WTC11 (cell line): Measurements from ENCODE around the gene SKOR2. TPM values are rescaled to one million over a fixed set of nuclear protein-coding genes. Genes with fewer than 3 reads are reported as not detected.

Experiments
- ATAC-seq: fragments of 200-7000 bp; cut with Tn5 transposase; 2 replicates; pipeline ENCODE4 v1.10.0; 2021; ENCODE audit warnings: mild to moderate bottlenecking, moderate library complexity
- CTCF ChIA-PET: fragments of 300-600 bp; sonication (Branson Sonifier 250); formaldehyde crosslinking; loops from one replicate; lab custom pipeline; 2021; ENCODE audit warnings: antibody characterized with exemption; lab: Charles Lee
- POLR2A ChIA-PET: fragments of 350-600 bp; sonication (Branson Sonifier 250); formaldehyde crosslinking; loops from one replicate; lab custom pipeline; 2021; ENCODE audit warnings: antibody characterized with exemption; lab: Charles Lee
- DNase-seq: peaks from one replicate; pipeline ENCODE4 v3.0.0; 2021; ENCODE audit warnings: low spot score
- H3K27ac Mint-ChIP-seq: 2 replicates; pipeline ENCODE4 v1.8.0; 2021; ENCODE audit warnings: mixed read lengths
- H3K27me3 Mint-ChIP-seq: 2 replicates; pipeline ENCODE4 v1.8.0; 2021; ENCODE audit warnings: low read depth, mild to moderate bottlenecking, moderate library complexity, mixed read lengths
- H3K36me3 Mint-ChIP-seq: 2 replicates; pipeline ENCODE4 v1.8.0; 2021; ENCODE audit warnings: mixed read lengths
- H3K4me1 Mint-ChIP-seq: 2 replicates; pipeline ENCODE4 v1.8.0; 2022; ENCODE audit warnings: mixed read lengths
- H3K4me3 Mint-ChIP-seq: 2 replicates; pipeline ENCODE4 v1.8.0; 2021; ENCODE audit warnings: mild to moderate bottlenecking, moderate library complexity, mixed read lengths
- H3K9me3 Mint-ChIP-seq: 2 replicates; pipeline ENCODE4 v1.8.0; 2021; ENCODE audit warnings: mixed read lengths
- AR ChIP-seq: fragments of 250-450 bp; sonication (Bioruptor Pico); IDR thresholded peaks from 2 replicates; pipeline ENCODE4 v1.9.0; 2021; ENCODE audit warnings: mild to moderate bottlenecking
- ATF1 ChIP-seq: sonication (generic); formaldehyde crosslinking; IDR thresholded peaks from 2 replicates; pipeline ENCODE4 v1.8.1; 2023; ENCODE audit warnings: mild to moderate bottlenecking, moderate library complexity, missing genetic modification reagents
- CREB1 ChIP-seq: sonication (generic); formaldehyde crosslinking; IDR thresholded peaks from 2 replicates; pipeline ENCODE4 v1.8.0; 2023; ENCODE audit warnings: mild to moderate bottlenecking, missing genetic modification reagents
- FOXJ3 ChIP-seq: sonication (generic); formaldehyde crosslinking; IDR thresholded peaks from 2 replicates; pipeline ENCODE4 v1.9.0; 2021; ENCODE audit warnings: missing genetic modification reagents, mild to moderate bottlenecking, borderline replicate concordance
- GRHL2 ChIP-seq: fragments of 250-450 bp; sonication (Bioruptor Pico); IDR thresholded peaks from 2 replicates; pipeline ENCODE4 v1.8.0; 2022; ENCODE audit warnings: mild to moderate bottlenecking, moderate library complexity; ENCODE audit not compliant: insufficient replicate concordance, severe bottlenecking
- HMGA2 ChIP-seq: fragments of 250-450 bp; sonication (Bioruptor Pico); IDR thresholded peaks from 2 replicates; pipeline ENCODE4 v1.4.0; 2021; ENCODE audit warnings: mild to moderate bottlenecking, moderate library complexity
- KAT7 ChIP-seq: sonication (generic); formaldehyde crosslinking; IDR thresholded peaks from 2 replicates; pipeline ENCODE4 v1.8.1; 2023; ENCODE audit warnings: missing genetic modification reagents, mild to moderate bottlenecking, borderline replicate concordance
- MLX ChIP-seq: sonication (generic); formaldehyde crosslinking; IDR thresholded peaks from 2 replicates; pipeline ENCODE4 v1.8.1; 2023; ENCODE audit warnings: mild to moderate bottlenecking, missing genetic modification reagents, moderate library complexity
- MXD4 ChIP-seq: fragments of 250-450 bp; sonication (Bioruptor Pico); IDR thresholded peaks from 2 replicates; pipeline ENCODE4 v1.8.0; 2021; ENCODE audit warnings: mild to moderate bottlenecking, moderate library complexity, borderline replicate concordance
- NR3C1 ChIP-seq: sonication (generic); formaldehyde crosslinking; conservative IDR thresholded peaks from 2 replicates; pipeline ENCODE4 v1.8.1; 2023; ENCODE audit warnings: low read depth, mild to moderate bottlenecking, missing genetic modification reagents
- SMAD3 ChIP-seq: sonication (generic); formaldehyde crosslinking; IDR thresholded peaks from 2 replicates; pipeline ENCODE4 v1.8.0; 2022; ENCODE audit warnings: missing genetic modification reagents, mild to moderate bottlenecking, borderline replicate concordance
- ZBTB43 ChIP-seq: sonication (generic); formaldehyde crosslinking; IDR thresholded peaks from 2 replicates; pipeline ENCODE4 v1.8.1; 2023; ENCODE audit warnings: mild to moderate bottlenecking, missing genetic modification reagents
- ZNF232 ChIP-seq: sonication (generic); formaldehyde crosslinking; IDR thresholded peaks from 2 replicates; pipeline ENCODE4 v1.8.0; 2022; ENCODE audit warnings: mild to moderate bottlenecking, missing genetic modification reagents
- ZNF281 ChIP-seq: sonication (generic); formaldehyde crosslinking; IDR thresholded peaks from 2 replicates; pipeline ENCODE4 v1.8.0; 2023; ENCODE audit warnings: mild to moderate bottlenecking, missing genetic modification reagents
- ZNF317 ChIP-seq: sonication (generic); formaldehyde crosslinking; IDR thresholded peaks from 2 replicates; pipeline ENCODE4 v1.8.1; 2023; ENCODE audit warnings: low read depth, mild to moderate bottlenecking, moderate library complexity, missing genetic modification reagents, borderline replicate concordance
- ZNF396 ChIP-seq: fragments of 250-450 bp; sonication (Bioruptor Pico); IDR thresholded peaks from 2 replicates; pipeline ENCODE4 v1.8.0; 2021; ENCODE audit warnings: mild to moderate bottlenecking, moderate library complexity, borderline replicate concordance
- total RNA-seq: library from RNA; stranded (reverse); gene quantifications from 3 replicates; pipeline ENCODE4 v1.2.3, GENCODE V29; 2021
- TF ChIP-seq, protein P1 (sequence below): fragments of 250-450 bp; sonication (Bioruptor Pico); IDR thresholded peaks from 2 replicates; pipeline ENCODE4 v1.9.0; 2021; ENCODE audit warnings: moderate library complexity, mild to moderate bottlenecking, inconsistent platforms, borderline replicate concordance
- TF ChIP-seq, protein P2 (sequence below): sonication (generic); formaldehyde crosslinking; IDR thresholded peaks from 2 replicates; pipeline ENCODE4 v1.8.1; 2023; ENCODE audit warnings: mild to moderate bottlenecking, missing genetic modification reagents, borderline replicate concordance
- TF ChIP-seq, protein P3 (sequence below): sonication (generic); formaldehyde crosslinking; IDR thresholded peaks from 2 replicates; pipeline ENCODE4 v1.8.1; 2022; ENCODE audit warnings: mild to moderate bottlenecking, moderate library complexity, missing genetic modification reagents

Gene SKOR2
- total RNA-seq, 1 experiment from 2014 or later = 1.3 TPM

- ChIA-PET CTCF (no interaction called here), POLR2A (no interaction called here)
- no peaks in the 10 kb centered on the region for H3K36me3 Mint-ChIP-seq
- peaks cover 8% of the 10 kb centered on the region; the same call in 1 of the 2 replicates for H3K4me1 Mint-ChIP-seq
- no peak overlapping the region for H3K4me3 Mint-ChIP-seq
- ATAC-seq = no peak
- TF ChIP-seq HMGA2 (no peak), GRHL2 (no peak), CREB1 (CRISPR knock-in tag) (no peak), ZNF396 (CRISPR knock-in tag) (no peak), ZBTB43 (CRISPR knock-in tag) (no peak), KAT7 (CRISPR knock-in tag) (no peak), FOXJ3 (CRISPR knock-in tag) (no peak), NR3C1 (CRISPR knock-in tag) (no peak), ATF1 (no peak), ZNF232 (CRISPR knock-in tag) (no peak), AR (CRISPR knock-in tag) (no peak), MLX (CRISPR knock-in tag) (no peak), ZNF281 (CRISPR knock-in tag) (no peak), ZNF317 (CRISPR knock-in tag) (no peak), MXD4 (CRISPR knock-in tag) (no peak), SMAD3 (CRISPR knock-in tag) (no peak)
- TF ChIP-seq, protein P1, sequence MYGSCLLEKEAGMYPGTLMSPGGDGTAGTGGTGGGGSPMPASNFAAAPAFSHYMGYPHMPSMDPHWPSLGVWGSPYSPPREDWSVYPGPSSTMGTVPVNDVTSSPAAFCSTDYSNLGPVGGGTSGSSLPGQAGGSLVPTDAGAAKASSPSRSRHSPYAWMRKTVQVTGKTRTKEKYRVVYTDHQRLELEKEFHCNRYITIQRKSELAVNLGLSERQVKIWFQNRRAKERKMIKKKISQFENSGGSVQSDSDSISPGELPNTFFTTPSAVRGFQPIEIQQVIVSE (CRISPR knock-in tag) = no peak
- TF ChIP-seq, protein P2, sequence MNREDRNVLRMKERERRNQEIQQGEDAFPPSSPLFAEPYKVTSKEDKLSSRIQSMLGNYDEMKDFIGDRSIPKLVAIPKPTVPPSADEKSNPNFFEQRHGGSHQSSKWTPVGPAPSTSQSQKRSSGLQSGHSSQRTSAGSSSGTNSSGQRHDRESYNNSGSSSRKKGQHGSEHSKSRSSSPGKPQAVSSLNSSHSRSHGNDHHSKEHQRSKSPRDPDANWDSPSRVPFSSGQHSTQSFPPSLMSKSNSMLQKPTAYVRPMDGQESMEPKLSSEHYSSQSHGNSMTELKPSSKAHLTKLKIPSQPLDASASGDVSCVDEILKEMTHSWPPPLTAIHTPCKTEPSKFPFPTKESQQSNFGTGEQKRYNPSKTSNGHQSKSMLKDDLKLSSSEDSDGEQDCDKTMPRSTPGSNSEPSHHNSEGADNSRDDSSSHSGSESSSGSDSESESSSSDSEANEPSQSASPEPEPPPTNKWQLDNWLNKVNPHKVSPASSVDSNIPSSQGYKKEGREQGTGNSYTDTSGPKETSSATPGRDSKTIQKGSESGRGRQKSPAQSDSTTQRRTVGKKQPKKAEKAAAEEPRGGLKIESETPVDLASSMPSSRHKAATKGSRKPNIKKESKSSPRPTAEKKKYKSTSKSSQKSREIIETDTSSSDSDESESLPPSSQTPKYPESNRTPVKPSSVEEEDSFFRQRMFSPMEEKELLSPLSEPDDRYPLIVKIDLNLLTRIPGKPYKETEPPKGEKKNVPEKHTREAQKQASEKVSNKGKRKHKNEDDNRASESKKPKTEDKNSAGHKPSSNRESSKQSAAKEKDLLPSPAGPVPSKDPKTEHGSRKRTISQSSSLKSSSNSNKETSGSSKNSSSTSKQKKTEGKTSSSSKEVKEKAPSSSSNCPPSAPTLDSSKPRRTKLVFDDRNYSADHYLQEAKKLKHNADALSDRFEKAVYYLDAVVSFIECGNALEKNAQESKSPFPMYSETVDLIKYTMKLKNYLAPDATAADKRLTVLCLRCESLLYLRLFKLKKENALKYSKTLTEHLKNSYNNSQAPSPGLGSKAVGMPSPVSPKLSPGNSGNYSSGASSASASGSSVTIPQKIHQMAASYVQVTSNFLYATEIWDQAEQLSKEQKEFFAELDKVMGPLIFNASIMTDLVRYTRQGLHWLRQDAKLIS (CRISPR knock-in tag) = no peak
- TF ChIP-seq, protein P3, sequence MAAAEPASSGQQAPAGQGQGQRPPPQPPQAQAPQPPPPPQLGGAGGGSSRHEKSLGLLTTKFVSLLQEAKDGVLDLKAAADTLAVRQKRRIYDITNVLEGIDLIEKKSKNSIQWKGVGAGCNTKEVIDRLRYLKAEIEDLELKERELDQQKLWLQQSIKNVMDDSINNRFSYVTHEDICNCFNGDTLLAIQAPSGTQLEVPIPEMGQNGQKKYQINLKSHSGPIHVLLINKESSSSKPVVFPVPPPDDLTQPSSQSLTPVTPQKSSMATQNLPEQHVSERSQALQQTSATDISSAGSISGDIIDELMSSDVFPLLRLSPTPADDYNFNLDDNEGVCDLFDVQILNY (CRISPR knock-in tag) = no peak
- no peak overlapping the region for H3K27ac Mint-ChIP-seq
- DNase-seq = no peak
- no peaks in the 10 kb centered on the region; the same call in 1 of the 2 replicates for H3K27me3 Mint-ChIP-seq
- H3K9me3 Mint-ChIP-seq = no peaks in the 10 kb centered on the region
These were observed 35.4 kb upstream of the SKOR2 start for GRCh38 chr18:47286776-47287410.
